A673 (cell line): Measurements from ENCODE around the gene DGKD. TPM values are rescaled to one million over a fixed set of nuclear protein-coding genes. Genes with fewer than 3 reads are reported as not detected.

ENCODE experiments used
- BruUV-seq: library from RNA; stranded (reverse); fragments of 400-500 nt; replicated peaks from 2 replicates; lab custom pipeline; 2021; lab: Mats Ljungman, UMichigan
- CTCF ChIA-PET: fragments of 300-600 bp; sonication (Branson Sonifier 250); formaldehyde crosslinking; loops from one replicate; lab custom pipeline; 2022; ENCODE audit warnings: antibody characterized with exemption; lab: Charles Lee
- POLR2A ChIA-PET: fragments of 300-600 bp; sonication (Branson Sonifier 250); formaldehyde crosslinking; loops from one replicate; lab custom pipeline; 2022; ENCODE audit warnings: antibody characterized with exemption; ENCODE audit not compliant: low non-redundant PET; lab: Charles Lee
- DNase-seq: peaks from one replicate; pipeline ENCODE4 v3.0.0-alpha.2; 2015; ENCODE audit warnings: low spot score
- H3K27ac ChIP-seq: fragments of 200-600 bp; sonication (generic); 2 replicates; pipeline ENCODE4 v1.5.1; 2016; ENCODE audit warnings: mixed run types, low read depth, mild to moderate bottlenecking, mixed read lengths, antibody characterized with exemption, low read length; ENCODE audit not compliant: poor library complexity, severe bottlenecking
- H3K27me3 ChIP-seq: fragments of 200-600 bp; sonication (generic); replicated peaks from 2 replicates; pipeline ENCODE4 v1.6.1; 2017; ENCODE audit warnings: mixed run types, low read depth, mild to moderate bottlenecking, mixed read lengths, antibody characterized with exemption, low read length; ENCODE audit not compliant: insufficient read depth, poor library complexity
- H3K36me3 ChIP-seq: fragments of 200-600 bp; sonication (generic); 2 replicates; pipeline ENCODE4 v1.6.1; 2016; ENCODE audit warnings: mixed run types, mild to moderate bottlenecking, mixed read lengths, antibody characterized with exemption, low read length; ENCODE audit not compliant: insufficient read depth, poor library complexity, severe bottlenecking
- H3K4me1 ChIP-seq: fragments of 200-600 bp; sonication (generic); 2 replicates; pipeline ENCODE4 v1.6.1; 2017; ENCODE audit warnings: mixed run types, mild to moderate bottlenecking, mixed read lengths, antibody characterized with exemption, low read length; ENCODE audit not compliant: insufficient read depth, poor library complexity, severe bottlenecking
- H3K4me3 ChIP-seq: fragments of 200-600 bp; sonication (generic); 2 replicates; pipeline ENCODE4 v1.5.1; 2016; ENCODE audit warnings: low read depth, mixed run types, mild to moderate bottlenecking, mixed read lengths, low read length; ENCODE audit not compliant: poor library complexity, severe bottlenecking
- H3K9me3 ChIP-seq: fragments of 200-600 bp; sonication (generic); 2 replicates; pipeline ENCODE4 v1.6.1; 2016; ENCODE audit warnings: mixed run types, low read depth, mild to moderate bottlenecking, mixed read lengths, antibody characterized with exemption, low read length; ENCODE audit not compliant: poor library complexity, severe bottlenecking
- EZH2 ChIP-seq: fragments of 200-600 bp; sonication (generic); IDR thresholded peaks from 2 replicates; pipeline ENCODE4 v1.6.1; 2017; ENCODE audit warnings: borderline replicate concordance, low read depth, mild to moderate bottlenecking, mixed read lengths, antibody characterized with exemption, low read length; ENCODE audit not compliant: poor library complexity, severe bottlenecking
- intact Hi-C: fragments of 100-400 bp; cut with micrococcal nuclease; formaldehyde crosslinking; loops from one replicate; pipeline ENCODE4 v1.10.0; 2022; ENCODE audit not compliant: unreplicated experiment
- total RNA-seq: library from RNA; stranded (reverse); gene quantifications from 2 replicates; pipeline ENCODE4 v1.2.3, GENCODE V29; 2021
- TF ChIP-seq, protein P1 (sequence below): fragments of 300-800, 200-600 bp; sonication (generic); conservative IDR thresholded peaks from 2 replicates; pipeline ENCODE4 v1.5.1; 2017; ENCODE audit warnings: low read depth, mild to moderate bottlenecking, antibody characterized with exemption, low read length, moderate library complexity, mixed read lengths

DGKD gene
- total RNA-seq, 1 experiment from 2014 or later: 128 TPM

GRCh38 chr2:233453916-233454315 lies 99.6 kb downstream of the DGKD start:
- Histone ChIP-seq H3K4me1 (peaks cover 5% of the 10 kb centered on the region), H3K27ac (no peak overlapping the region), H3K27me3 (no peaks in the 10 kb centered on the region), H3K36me3 (peaks cover 90% of the 10 kb centered on the region), H3K9me3 (no peaks in the 10 kb centered on the region), H3K4me3 (no peak overlapping the region)
- POLR2A ChIA-PET: no interaction called here
- CTCF ChIA-PET: no interaction called here
- DNase-seq: no peak
- intact Hi-C loops: no loop called here
- TF ChIP-seq, protein P1, sequence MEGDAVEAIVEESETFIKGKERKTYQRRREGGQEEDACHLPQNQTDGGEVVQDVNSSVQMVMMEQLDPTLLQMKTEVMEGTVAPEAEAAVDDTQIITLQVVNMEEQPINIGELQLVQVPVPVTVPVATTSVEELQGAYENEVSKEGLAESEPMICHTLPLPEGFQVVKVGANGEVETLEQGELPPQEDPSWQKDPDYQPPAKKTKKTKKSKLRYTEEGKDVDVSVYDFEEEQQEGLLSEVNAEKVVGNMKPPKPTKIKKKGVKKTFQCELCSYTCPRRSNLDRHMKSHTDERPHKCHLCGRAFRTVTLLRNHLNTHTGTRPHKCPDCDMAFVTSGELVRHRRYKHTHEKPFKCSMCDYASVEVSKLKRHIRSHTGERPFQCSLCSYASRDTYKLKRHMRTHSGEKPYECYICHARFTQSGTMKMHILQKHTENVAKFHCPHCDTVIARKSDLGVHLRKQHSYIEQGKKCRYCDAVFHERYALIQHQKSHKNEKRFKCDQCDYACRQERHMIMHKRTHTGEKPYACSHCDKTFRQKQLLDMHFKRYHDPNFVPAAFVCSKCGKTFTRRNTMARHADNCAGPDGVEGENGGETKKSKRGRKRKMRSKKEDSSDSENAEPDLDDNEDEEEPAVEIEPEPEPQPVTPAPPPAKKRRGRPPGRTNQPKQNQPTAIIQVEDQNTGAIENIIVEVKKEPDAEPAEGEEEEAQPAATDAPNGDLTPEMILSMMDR: no peak
- no peak for TF ChIP-seq EZH2
- no TSS peak for BruUV-seq

DNA sequence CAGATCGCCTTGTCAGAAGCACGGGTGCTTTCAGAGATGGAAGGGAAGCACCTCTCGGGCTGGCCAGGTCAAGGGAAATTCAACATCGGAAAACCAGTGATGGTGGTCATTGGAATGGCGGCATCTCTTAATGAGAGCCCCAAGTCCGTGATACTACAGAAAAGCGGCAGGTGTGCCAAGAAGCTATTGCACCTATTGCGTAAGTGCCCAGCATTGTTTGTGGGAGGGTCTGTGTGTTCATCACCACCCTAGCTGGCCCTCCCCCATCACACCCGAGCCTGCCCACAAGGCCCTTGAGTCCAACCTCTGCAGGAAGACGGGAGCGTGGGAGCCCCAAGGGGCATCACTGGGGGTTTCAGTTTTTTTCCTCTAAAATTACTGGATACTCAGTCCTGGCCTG lies 100.7 kb downstream of the DGKD start:
- H3K4me3 ChIP-seq: no peak overlapping the region
- no TSS peak for BruUV-seq
- H3K27me3 ChIP-seq: no peaks in the 10 kb centered on the region
- TF ChIP-seq EZH2: no peak
- TF ChIP-seq, protein P1: no peak
- H3K9me3 ChIP-seq: no peaks in the 10 kb centered on the region
- no peak overlapping the region for H3K27ac ChIP-seq
- no peak for DNase-seq
- peaks cover 84% of the 10 kb centered on the region for H3K36me3 ChIP-seq
- ChIA-PET CTCF (no interaction called here), POLR2A (no interaction called here)
- intact Hi-C loops: no loop called here
- H3K4me1 ChIP-seq: no peaks in the 10 kb centered on the region

DNA sequence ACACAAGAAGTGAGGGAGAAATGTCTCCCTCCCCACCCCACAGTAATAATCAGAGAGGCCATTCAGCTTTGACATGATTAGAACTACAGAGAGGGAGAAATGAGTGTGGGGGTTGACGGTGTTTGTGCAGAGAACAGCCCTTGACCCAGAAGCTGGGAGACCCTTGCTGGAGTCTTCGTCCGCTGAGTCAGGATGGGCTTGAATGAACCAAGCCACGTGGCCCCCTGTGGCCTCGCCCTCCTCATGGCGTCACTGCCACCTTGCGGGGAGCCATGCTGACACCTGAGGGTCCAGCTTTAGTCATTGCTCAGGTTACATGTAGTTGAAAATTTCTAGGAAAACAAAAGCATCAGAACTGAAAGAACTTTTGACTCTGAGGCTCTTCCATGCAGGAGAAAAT lies 101.2 kb downstream of the DGKD start:
- ChIA-PET POLR2A (no interaction called here), CTCF (no interaction called here)
- H3K4me1 ChIP-seq: no peaks in the 10 kb centered on the region
- no peak overlapping the region for H3K27ac ChIP-seq
- BruUV-seq: no TSS peak
- peaks cover 83% of the 10 kb centered on the region for H3K36me3 ChIP-seq
- intact Hi-C loops: no loop called here
- DNase-seq: no peak
- H3K9me3 ChIP-seq: no peaks in the 10 kb centered on the region
- H3K27me3 ChIP-seq: no peaks in the 10 kb centered on the region
- no peak overlapping the region for H3K4me3 ChIP-seq
- TF ChIP-seq EZH2: no peak
- TF ChIP-seq, protein P1: no peak
